ENCODE results near the gene TDP1.

GRCh38 chr14:90093942-90094595, 138.3 kb downstream of the TDP1 start:
- TF ChIP-seq CTCF (IDR thresholded peaks at IDR 0.05; ENCODE audit: borderline replicate concordance, extremely low read depth, low read length, poor library complexity, severe bottlenecking) (no peak), EZH2 (IDR thresholded peaks at IDR 0.05; ENCODE audit: borderline replicate concordance, low read depth, low read length, severe bottlenecking) (no peak)
